CD4-positive, alpha-beta memory T cell (primary cell): ENCODE measurements around the gene TRAPPC10. TPM values are rescaled to one million over a fixed set of nuclear protein-coding genes. Genes with fewer than 3 reads are reported as not detected.
A peak's percentile ranks its signal among the peaks of the same experiment; 100 is the strongest.

Source experiments
- CTCF ChIA-PET: fragments of 350-600 bp; sonication (Branson Sonifier 250); formaldehyde crosslinking; loops from one replicate; lab custom pipeline; 2021; ENCODE audit warnings: inconsistent platforms; ENCODE audit not compliant: partially characterized antibody; lab: Charles Lee
- POLR2A ChIA-PET: fragments of 350-600 bp; sonication (Branson Sonifier 250); formaldehyde crosslinking; loops from one replicate; lab custom pipeline; 2021; ENCODE audit not compliant: partially characterized antibody; lab: Charles Lee
- DNase-seq, 5 donors: peaks; one replicate each; pipeline versions ENCODE4 v3.0.0 to v3.0.0-alpha.2; 2020 to 2022; ENCODE audit warnings: mixed read lengths in 1 of 5
- H3K27ac ChIP-seq: one replicate; pipeline ENCODE4 v1.7.0; 2013; ENCODE audit warnings: low read depth, low read length
- H3K27me3 ChIP-seq: 2 replicates; pipeline ENCODE4 v1.7.0; 2013; ENCODE audit warnings: mild to moderate bottlenecking, low read length, moderate library complexity; ENCODE audit not compliant: insufficient read depth
- H3K36me3 ChIP-seq: 2 replicates; pipeline ENCODE4 v1.7.0; 2013; ENCODE audit warnings: mild to moderate bottlenecking, low read length, moderate library complexity; ENCODE audit not compliant: insufficient read depth
- H3K4me1 ChIP-seq: 2 replicates; pipeline ENCODE4 v1.7.0; 2013; ENCODE audit warnings: mild to moderate bottlenecking, low read length, moderate library complexity; ENCODE audit not compliant: insufficient read depth
- H3K4me3 ChIP-seq, 2 donors: one replicate each; pipeline ENCODE4 v1.7.0; 2013; ENCODE audit warnings: low read length in 2 of 2, mild to moderate bottlenecking in 1 of 2
- H3K9me3 ChIP-seq, 2 donors: one replicate each; pipeline ENCODE4 v1.7.0; 2013; ENCODE audit warnings: low read length in 2 of 2, control low read depth in 1 of 2; ENCODE audit not compliant: control insufficient read depth in 1 of 2
- H3K27ac Mint-ChIP-seq, 7 donors: one replicate each; pipeline ENCODE4 v1.8.0; 2020 to 2021; ENCODE audit warnings: mixed read lengths in 7 of 7, mild to moderate bottlenecking in 6 of 7, inconsistent platforms in 3 of 7, moderate library complexity in 3 of 7
- H3K27me3 Mint-ChIP-seq, 2 donors: one replicate each; pipeline ENCODE4 v1.8.0; 2020 to 2021; ENCODE audit warnings: mixed read lengths in 2 of 2
- H3K36me3 Mint-ChIP-seq, 2 donors: one replicate each; pipeline ENCODE4 v1.8.0; 2020 to 2021; ENCODE audit warnings: mixed read lengths in 2 of 2, inconsistent platforms in 1 of 2, mild to moderate bottlenecking in 1 of 2
- H3K4me1 Mint-ChIP-seq, 4 donors: one replicate each; pipeline ENCODE4 v1.8.0; 2020 to 2021; ENCODE audit warnings: mixed read lengths in 4 of 4, mild to moderate bottlenecking in 1 of 4
- H3K4me3 Mint-ChIP-seq, 8 donors: one replicate each; pipeline ENCODE4 v1.8.0; 2020 to 2021; ENCODE audit warnings: mixed read lengths in 8 of 8, mild to moderate bottlenecking in 7 of 8, moderate library complexity in 6 of 8, inconsistent platforms in 3 of 8
- H3K9me3 Mint-ChIP-seq, 8 donors: one replicate each; pipeline ENCODE4 v1.8.0; 2020 to 2021; ENCODE audit warnings: mixed read lengths in 8 of 8, mild to moderate bottlenecking in 5 of 8, inconsistent platforms in 3 of 8, moderate library complexity in 1 of 8
- intact Hi-C: fragments of 100-400 bp; cut with micrococcal nuclease; formaldehyde crosslinking; loops from one replicate; pipeline ENCODE4 v1.15.1; 2023
- polyA plus RNA-seq, 2 donors: library from polyadenylated mRNA; unstranded; fragments of 300-500 nt; fragmentation: Illumina TruSeq; gene quantifications; one replicate each; pipeline ENCODE4 v1.2.3, GENCODE V29; 2021
- total RNA-seq, 2 experiments: library from RNA; stranded (reverse); gene quantifications; one replicate each; pipeline ENCODE4 v1.2.3, GENCODE V29; 2021

Gene TRAPPC10
- total and polyA plus RNA-seq, 4 experiments from 2014 or later = 17.7 to 95.5 (median 67.2) TPM

- peaks cover 17% of the 10 kb centered on the region for H3K4me1 ChIP-seq
- H3K27ac ChIP-seq = no peak overlapping the region
- Mint-ChIP-seq H3K4me1 (peaks cover 24 to 38% (median 31%) of the 10 kb centered on the region in 4 donors), H3K9me3 (no peaks in the 10 kb centered on the region), H3K4me3 (peak overlapping the region in 2 of 8 donors; percentile 2 to 56), H3K36me3 (peaks cover 41 to 72% of the 10 kb centered on the region in 2 donors), H3K27me3 (no peaks in the 10 kb centered on the region), H3K27ac (peak overlapping the region; percentile 85 to 100 (median 98))
- no peak overlapping the region for H3K4me3 ChIP-seq
- H3K27me3 ChIP-seq = no peaks in the 10 kb centered on the region
- H3K36me3 ChIP-seq = peaks cover 48% of the 10 kb centered on the region
- no peaks in the 10 kb centered on the region for H3K9me3 ChIP-seq
- CTCF ChIA-PET = interaction anchor here (1.0 to 1.1 kb wide), 2 partner anchors 17 to 42 kb away, joined by 3 read pairs; no protein-coding TSS in a partner anchor
- no peak for DNase-seq
- POLR2A ChIA-PET = interaction anchor here (1.0 to 1.8 kb wide), 2 partner anchors 11 to 46 kb away, joined by 3 to 7 read pairs; no protein-coding TSS in a partner anchor
- intact Hi-C loops = no loop called here
Observed at GRCh38 chr21:44057055-44057454, 44.9 kb downstream of the TRAPPC10 start.

- Mint-ChIP-seq H3K4me1 (peaks cover 24 to 39% (median 31%) of the 10 kb centered on the region in 4 donors), H3K36me3 (peaks cover 38 to 69% of the 10 kb centered on the region in 2 donors), H3K27ac (peak overlapping the region; percentile 85 to 100 (median 98)), H3K27me3 (no peaks in the 10 kb centered on the region), H3K9me3 (no peaks in the 10 kb centered on the region), H3K4me3 (peak overlapping the region; percentile 81 to 91 (median 86))
- intact Hi-C loops = no loop called here
- H3K4me1 ChIP-seq = peaks cover 13% of the 10 kb centered on the region
- CTCF ChIA-PET = interaction anchor here (1.0 to 1.1 kb wide), 3 partner anchors 9 to 43 kb away, joined by 3 read pairs; no protein-coding TSS in a partner anchor
- peak; percentile 52 to 70 (median 61) for DNase-seq
- peaks cover 44% of the 10 kb centered on the region for H3K36me3 ChIP-seq
- H3K27ac ChIP-seq = peak overlapping the region; percentile 59
- H3K4me3 ChIP-seq = no peak overlapping the region
- no peaks in the 10 kb centered on the region for H3K9me3 ChIP-seq
- no peaks in the 10 kb centered on the region for H3K27me3 ChIP-seq
- POLR2A ChIA-PET = interaction anchor here (0.8 to 2.2 kb wide), 5 partner anchors 10 to 47 kb away, joined by 3 to 19 read pairs (median 4); no protein-coding TSS in a partner anchor
Observed at GRCh38 chr21:44057960-44058651, 46.0 kb downstream of the TRAPPC10 start.

DNA sequence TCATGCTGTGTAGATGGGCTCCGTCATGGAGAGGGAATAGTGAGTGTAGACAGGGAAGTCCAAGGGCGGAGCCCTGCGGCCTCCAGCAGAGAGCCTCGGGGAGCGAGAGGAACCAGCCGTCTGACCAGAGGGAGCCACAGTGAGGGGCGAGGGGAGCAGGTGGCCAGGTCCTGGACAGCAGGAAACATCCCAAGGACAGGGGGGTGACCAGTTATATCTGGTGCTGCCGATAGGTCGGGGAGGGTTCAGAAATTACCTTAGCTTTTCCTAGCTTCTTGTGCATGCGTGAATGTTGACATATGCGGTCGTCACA lies 46.5 kb downstream of the TRAPPC10 start:
- POLR2A ChIA-PET = interaction anchor here (0.8 to 2.2 kb wide), 4 partner anchors 9 to 45 kb away, joined by 3 to 19 read pairs (median 6); no protein-coding TSS in a partner anchor
- Histone ChIP-seq H3K4me1 (peaks cover 13% of the 10 kb centered on the region), H3K36me3 (peaks cover 47% of the 10 kb centered on the region), H3K4me3 (no peak overlapping the region), H3K9me3 (no peaks in the 10 kb centered on the region), H3K27me3 (no peaks in the 10 kb centered on the region), H3K27ac (peak overlapping the region; percentile 59)
- CTCF ChIA-PET = interaction anchor here (0.5 kb wide), 1 partner anchor 37 kb away, joined by 3 read pairs; no protein-coding TSS in a partner anchor
- peaks cover 24 to 44% (median 32%) of the 10 kb centered on the region in 4 donors for H3K4me1 Mint-ChIP-seq
- intact Hi-C loops = no loop called here
- peaks cover 35 to 69% of the 10 kb centered on the region in 2 donors for H3K36me3 Mint-ChIP-seq
- no peak for DNase-seq
- peak overlapping the region in 7 of 8 donors; percentile 81 to 91 (median 87) for H3K4me3 Mint-ChIP-seq
- no peaks in the 10 kb centered on the region for H3K9me3 Mint-ChIP-seq
- no peaks in the 10 kb centered on the region for H3K27me3 Mint-ChIP-seq
- H3K27ac Mint-ChIP-seq = peak overlapping the region; percentile 85 to 100 (median 98)

DNA sequence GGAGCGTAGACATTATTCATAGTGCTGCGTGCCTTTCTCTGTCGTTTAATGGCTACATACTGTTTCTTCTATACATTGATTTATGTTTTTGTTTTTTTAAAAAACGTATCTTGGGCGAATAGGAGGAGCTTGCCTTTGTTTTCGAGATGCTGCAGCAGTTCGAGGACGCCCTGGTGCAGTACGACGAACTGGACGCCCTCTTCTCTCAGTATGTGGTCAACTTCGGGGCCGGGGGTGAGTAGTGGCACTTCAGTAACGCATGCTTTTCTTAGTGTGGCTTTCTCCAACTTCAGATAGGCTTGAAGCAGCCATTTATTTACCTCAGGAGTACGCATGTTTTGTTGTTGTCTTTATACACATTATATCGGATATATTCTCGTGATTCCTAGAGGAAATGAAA lies 46.9 kb downstream of the TRAPPC10 start:
- Histone ChIP-seq H3K27me3 (no peaks in the 10 kb centered on the region), H3K9me3 (no peaks in the 10 kb centered on the region), H3K36me3 (peaks cover 47% of the 10 kb centered on the region), H3K4me1 (peaks cover 13% of the 10 kb centered on the region), H3K4me3 (no peak overlapping the region), H3K27ac (peak overlapping the region; percentile 59)
- CTCF ChIA-PET = interaction anchor here (0.5 kb wide), 1 partner anchor 37 kb away, joined by 3 read pairs; no protein-coding TSS in a partner anchor
- H3K4me3 Mint-ChIP-seq = peak overlapping the region in 6 of 8 donors; percentile 20 to 88 (median 48)
- DNase-seq = no peak
- peak overlapping the region; percentile 84 to 98 (median 96) for H3K27ac Mint-ChIP-seq
- H3K9me3 Mint-ChIP-seq = no peaks in the 10 kb centered on the region
- peaks cover 35 to 69% of the 10 kb centered on the region in 2 donors for H3K36me3 Mint-ChIP-seq
- POLR2A ChIA-PET = interaction anchor here (2.2 kb wide), 1 partner anchor 25 kb away, joined by 19 read pairs; no protein-coding TSS in a partner anchor
- intact Hi-C loops = no loop called here
- no peaks in the 10 kb centered on the region for H3K27me3 Mint-ChIP-seq
- peaks cover 24 to 44% (median 33%) of the 10 kb centered on the region in 4 donors for H3K4me1 Mint-ChIP-seq

- intact Hi-C loops = no loop called here
- Mint-ChIP-seq H3K27me3 (no peaks in the 10 kb centered on the region), H3K4me1 (peaks cover 24 to 49% (median 36%) of the 10 kb centered on the region in 4 donors), H3K27ac (peak overlapping the region in 6 of 7 donors; percentile 14 to 78 (median 66)), H3K9me3 (no peaks in the 10 kb centered on the region), H3K4me3 (peak overlapping the region in 1 of 8 donors; percentile 62), H3K36me3 (peaks cover 36 to 65% of the 10 kb centered on the region in 2 donors)
- Histone ChIP-seq H3K9me3 (no peaks in the 10 kb centered on the region), H3K36me3 (peaks cover 49% of the 10 kb centered on the region), H3K4me3 (no peak overlapping the region), H3K27ac (no peak overlapping the region), H3K4me1 (peaks cover 14% of the 10 kb centered on the region), H3K27me3 (no peaks in the 10 kb centered on the region)
- no peak for DNase-seq
- CTCF ChIA-PET = no interaction called here
- POLR2A ChIA-PET = interaction anchor here (2.2 kb wide), 1 partner anchor 24 kb away, joined by 19 read pairs; no protein-coding TSS in a partner anchor
Observed at GRCh38 chr21:44059710-44060109, 47.6 kb downstream of the TRAPPC10 start.

DNA sequence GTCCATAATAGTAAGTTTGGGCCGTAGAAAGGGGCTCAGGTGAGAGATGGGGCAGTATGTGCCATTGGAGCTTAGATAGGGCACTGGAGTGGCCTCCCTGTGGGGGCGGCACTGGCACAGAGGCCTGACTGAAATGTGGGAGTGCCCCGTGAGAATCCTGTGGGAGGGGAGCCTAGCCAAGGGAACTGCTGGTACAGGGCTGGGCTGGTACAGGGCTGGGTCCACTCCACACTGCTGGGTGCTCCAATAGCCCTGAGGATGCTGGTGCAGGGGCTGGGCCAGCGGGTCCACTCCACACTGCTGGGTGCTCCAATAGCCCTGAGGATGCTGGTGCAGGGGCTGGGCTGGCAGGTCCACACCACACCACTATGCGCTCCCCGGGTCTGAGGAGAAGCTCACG lies 50.3 kb downstream of the TRAPPC10 start:
- POLR2A ChIA-PET = interaction anchor here (2.0 kb wide), 1 partner anchor 27 kb away, joined by 8 read pairs; no protein-coding TSS in a partner anchor
- peaks cover 32% of the 10 kb centered on the region for H3K4me1 ChIP-seq
- no peaks in the 10 kb centered on the region for H3K27me3 ChIP-seq
- Mint-ChIP-seq H3K36me3 (peaks cover 38 to 67% of the 10 kb centered on the region in 2 donors), H3K4me3 (no peak overlapping the region), H3K9me3 (peaks cover 0 to 2% (median 0%) of the 10 kb centered on the region in 8 donors), H3K4me1 (peaks cover 41 to 66% (median 51%) of the 10 kb centered on the region in 4 donors), H3K27ac (peak overlapping the region; percentile 46 to 100 (median 89)), H3K27me3 (no peaks in the 10 kb centered on the region)
- CTCF ChIA-PET = no interaction called here
- no peak for DNase-seq
- H3K27ac ChIP-seq = no peak overlapping the region
- H3K36me3 ChIP-seq = peaks cover 41% of the 10 kb centered on the region
- H3K4me3 ChIP-seq = no peak overlapping the region
- intact Hi-C loops = no loop called here
- H3K9me3 ChIP-seq = no peaks in the 10 kb centered on the region
